HEK293 (cell line): Measurements from ENCODE around the gene LKAAEAR1.
A peak's percentile ranks its signal among the peaks of the same experiment; 100 is the strongest.

Experiments used
- BCL6B ChIP-seq: fragments of 450-650 bp; formaldehyde crosslinking; IDR thresholded peaks from 2 replicates; pipeline ENCODE4 v1.5.1; 2017; ENCODE audit warnings: missing biosample characterization, missing genetic modification characterization
- CTCF ChIP-seq: fragments of 450-650 bp; formaldehyde crosslinking; IDR thresholded peaks from 2 replicates; pipeline ENCODE4 v1.5.1; 2016; ENCODE audit warnings: missing biosample characterization, missing genetic modification characterization
- KLF16 ChIP-seq: fragments of 450-650 bp; formaldehyde crosslinking; IDR thresholded peaks from 2 replicates; pipeline ENCODE4 v1.5.1; 2017; ENCODE audit warnings: missing biosample characterization, missing genetic modification characterization
- MYNN ChIP-seq: fragments of 450-650 bp; formaldehyde crosslinking; IDR thresholded peaks from 2 replicates; pipeline ENCODE4 v1.5.1; 2016; ENCODE audit warnings: missing biosample characterization, missing genetic modification characterization, borderline replicate concordance
- ZFP41 ChIP-seq: fragments of 450-650 bp; formaldehyde crosslinking; IDR thresholded peaks from 2 replicates; pipeline ENCODE4 v1.5.1; 2016; ENCODE audit warnings: missing biosample characterization, missing genetic modification characterization, borderline replicate concordance
- ZNF121 ChIP-seq: fragments of 450-650 bp; formaldehyde crosslinking; IDR thresholded peaks from 2 replicates; pipeline ENCODE4 v1.5.1; 2016; ENCODE audit warnings: missing biosample characterization, missing genetic modification characterization
- ZNF274 ChIP-seq, 2 experiments: fragments of 200-500 bp in 1 of 2; fragments of 450-650 bp in 1 of 2; sonication (Bioruptor generic) in 1 of 2; formaldehyde crosslinking in 1 of 2; IDR thresholded peaks; 2 replicates each; pipeline versions ENCODE4 v1.5.1 to v1.6.1; 2014 to 2016; ENCODE audit warnings: borderline replicate concordance in 1 of 2, inconsistent platforms in 1 of 2, low read length in 1 of 2, missing biosample characterization in 1 of 2, missing genetic modification characterization in 1 of 2
- ZNF580 ChIP-seq: fragments of 450-650 bp; formaldehyde crosslinking; IDR thresholded peaks from 2 replicates; pipeline ENCODE4 v1.5.1; 2016; ENCODE audit warnings: missing biosample characterization, missing genetic modification characterization
- ZNF664 ChIP-seq: fragments of 450-650 bp; formaldehyde crosslinking; IDR thresholded peaks from 2 replicates; pipeline ENCODE4 v1.5.1; 2016; ENCODE audit warnings: missing biosample characterization, missing genetic modification characterization
- ZNF677 ChIP-seq: fragments of 450-650 bp; IDR thresholded peaks from 2 replicates; pipeline ENCODE4 v1.5.0; 2018; ENCODE audit warnings: missing biosample characterization, mild to moderate bottlenecking, missing genetic modification characterization, moderate library complexity
- ZNF776 ChIP-seq: fragments of 450-650 bp; formaldehyde crosslinking; IDR thresholded peaks from 2 replicates; pipeline ENCODE4 v1.5.0; 2017; ENCODE audit warnings: missing biosample characterization, missing genetic modification characterization, borderline replicate concordance
- ZSCAN18 ChIP-seq: fragments of 450-650 bp; formaldehyde crosslinking; IDR thresholded peaks from 2 replicates; pipeline ENCODE4 v1.5.1; 2016; ENCODE audit warnings: missing biosample characterization, missing genetic modification characterization

GRCh38 chr20:64062596-64063388 is 21.4 kb downstream of the LKAAEAR1 start, which contains the start of gene TCEA2:
- TF ChIP-seq MYNN (tag by site-specific recombination): no peak
- TF ChIP-seq ZFP41 (tag by site-specific recombination): no peak
- TF ChIP-seq ZNF776 (tag by site-specific recombination): no peak
- no peak for TF ChIP-seq ZNF274 (IDR thresholded peaks at IDR 0.05; ENCODE audit: low read length)
- TF ChIP-seq ZNF274 (tag by site-specific recombination; IDR thresholded peaks at IDR 0.05; ENCODE audit: borderline replicate concordance): no peak
- no peak for TF ChIP-seq CTCF (tag by site-specific recombination)
- TF ChIP-seq ZSCAN18 (tag by site-specific recombination): 0 out of 2 replicates have a peak, but pooled peaks have one; percentile 56
- TF ChIP-seq BCL6B (tag by site-specific recombination): no peak
- TF ChIP-seq ZNF677 (tag by site-specific recombination): peak; percentile 53; the same call in 1 of the 2 replicates
- TF ChIP-seq KLF16 (tag by site-specific recombination): peak; percentile 50
- peak; percentile 61 for TF ChIP-seq ZNF580 (tag by site-specific recombination)
- no peak for TF ChIP-seq ZNF664 (tag by site-specific recombination)
- no peak for TF ChIP-seq ZNF121 (tag by site-specific recombination)
